ENCODE results near the gene ERGIC1. TPM values are rescaled to one million over a fixed set of nuclear protein-coding genes. Genes with fewer than 3 reads are reported as not detected.

The ERGIC1 gene
- polyA plus RNA-seq, 1 donor from 2014 or later: 59.1 TPM

GRCh38 chr5:172832383-172833315, 1.4 kb upstream of the ERGIC1 start:
- H3K9ac ChIP-seq (ENCODE audit: low read length): no peak overlapping the region
- no peaks in the 10 kb centered on the region for H3F3A ChIP-seq (ENCODE audit: insufficient read depth, low read length, poor library complexity, severe bottlenecking)
- peaks cover 22% of the 10 kb centered on the region for H3K79me2 ChIP-seq (replicated peaks; ENCODE audit: insufficient read depth, low read length)
- H3K27me3 ChIP-seq (ENCODE audit: insufficient read depth, low read depth, low read length): no peaks in the 10 kb centered on the region
- H3K4me2 ChIP-seq (ENCODE audit: low read length): no peak overlapping the region
- no peaks in the 10 kb centered on the region for H3K36me3 ChIP-seq (ENCODE audit: insufficient read depth, low read length)
- no peak overlapping the region for H3K4me3 ChIP-seq (ENCODE audit: low read length)
- no peaks in the 10 kb centered on the region for H4K20me1 ChIP-seq (ENCODE audit: insufficient read depth)
- H2AFZ ChIP-seq (ENCODE audit: low read depth, low read length): no peak overlapping the region
- no peak overlapping the region for H3K27ac ChIP-seq (ENCODE audit: low read length)
- no peaks in the 10 kb centered on the region for H3K9me2 ChIP-seq (ENCODE audit: insufficient read depth, low read length)
- H3K9me3 ChIP-seq (ENCODE audit: low read length): no peaks in the 10 kb centered on the region
- TF ChIP-seq RAD21 (conservative IDR thresholded peaks at IDR 0.05) (no peak), MXI1 (conservative IDR thresholded peaks at IDR 0.05; ENCODE audit: poor library complexity, severe bottlenecking) (no peak), POLR2AphosphoS5 (IDR thresholded peaks at IDR 0.05) (no peak), EZH2 (IDR thresholded peaks at IDR 0.05; ENCODE audit: borderline replicate concordance, insufficient read depth, low read length, poor library complexity, severe bottlenecking) (no peak), CTCF (IDR thresholded peaks at IDR 0.05; ENCODE audit: poor library complexity, severe bottlenecking) (no peak), TAF1 (IDR thresholded peaks at IDR 0.05; ENCODE audit: low read depth) (no peak), SMC3 (conservative IDR thresholded peaks at IDR 0.05; ENCODE audit: poor library complexity) (no peak), REST (IDR thresholded peaks at IDR 0.05; ENCODE audit: borderline replicate concordance) (no peak), EP300 (conservative IDR thresholded peaks at IDR 0.05; ENCODE audit: poor library complexity, severe bottlenecking) (no peak)

GRCh38 chr5:172833372-172833685, 722 bp upstream of the ERGIC1 start:
- Histone ChIP-seq H3K9ac (ENCODE audit: low read length) (peak overlapping the region; percentile 82), H3K79me2 (replicated peaks; ENCODE audit: insufficient read depth, low read length) (peaks cover 22% of the 10 kb centered on the region), H3K9me2 (ENCODE audit: insufficient read depth, low read length) (no peaks in the 10 kb centered on the region), H3K27me3 (ENCODE audit: insufficient read depth, low read depth, low read length) (no peaks in the 10 kb centered on the region), H4K20me1 (ENCODE audit: insufficient read depth) (no peaks in the 10 kb centered on the region), H2AFZ (ENCODE audit: low read depth, low read length) (no peak overlapping the region), H3K4me2 (ENCODE audit: low read length) (no peak overlapping the region), H3K9me3 (ENCODE audit: low read length) (no peaks in the 10 kb centered on the region), H3K36me3 (ENCODE audit: insufficient read depth, low read length) (no peaks in the 10 kb centered on the region), H3F3A (ENCODE audit: insufficient read depth, low read length, poor library complexity, severe bottlenecking) (no peaks in the 10 kb centered on the region), H3K27ac (ENCODE audit: low read length) (no peak overlapping the region), H3K4me3 (ENCODE audit: low read length) (peak overlapping the region; percentile 88)
- TF ChIP-seq CTCF (IDR thresholded peaks at IDR 0.05; ENCODE audit: poor library complexity, severe bottlenecking) (no peak), SMC3 (conservative IDR thresholded peaks at IDR 0.05; ENCODE audit: poor library complexity) (no peak), EP300 (conservative IDR thresholded peaks at IDR 0.05; ENCODE audit: poor library complexity, severe bottlenecking) (no peak), MXI1 (conservative IDR thresholded peaks at IDR 0.05; ENCODE audit: poor library complexity, severe bottlenecking) (no peak), EZH2 (IDR thresholded peaks at IDR 0.05; ENCODE audit: borderline replicate concordance, insufficient read depth, low read length, poor library complexity, severe bottlenecking) (no peak), REST (IDR thresholded peaks at IDR 0.05; ENCODE audit: borderline replicate concordance) (no peak), TAF1 (IDR thresholded peaks at IDR 0.05; ENCODE audit: low read depth) (no peak), RAD21 (conservative IDR thresholded peaks at IDR 0.05) (no peak), POLR2AphosphoS5 (IDR thresholded peaks at IDR 0.05) (no peak)
